ENCODE data around the gene MAP3K20.
"Not testable (repeated sequence)": the region's sequence is repeated elsewhere in the genome, so short reads cannot be mapped to it uniquely, and the experiment has no call there.

The MAP3K20 gene

DNA sequence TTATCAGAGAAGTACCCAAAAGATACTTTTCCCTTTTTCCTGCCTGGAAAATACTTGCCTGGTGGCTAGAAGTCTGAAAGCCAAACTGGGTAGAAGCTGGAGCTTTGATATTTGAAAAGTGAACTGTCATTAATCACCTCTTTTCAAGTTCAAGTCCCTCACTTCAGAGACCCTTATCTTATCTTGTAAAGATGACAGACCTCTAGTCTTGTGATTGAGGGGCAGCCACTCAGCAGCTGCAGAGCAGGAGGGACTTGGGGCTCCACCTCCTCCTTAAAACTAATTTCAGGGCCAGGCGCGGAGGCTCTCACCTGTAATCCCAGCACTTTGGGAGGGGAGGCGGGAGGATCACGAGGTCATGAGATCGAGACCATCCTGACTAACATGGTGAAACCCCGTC is 214.9 kb downstream of the MAP3K20 start:
- H3K4me3 ChIP-seq (replicated peaks; ENCODE audit: low read depth, low read length): no peak overlapping the region
- DNase-seq (ENCODE audit: low read depth): no peak
- TF ChIP-seq, protein P1, sequence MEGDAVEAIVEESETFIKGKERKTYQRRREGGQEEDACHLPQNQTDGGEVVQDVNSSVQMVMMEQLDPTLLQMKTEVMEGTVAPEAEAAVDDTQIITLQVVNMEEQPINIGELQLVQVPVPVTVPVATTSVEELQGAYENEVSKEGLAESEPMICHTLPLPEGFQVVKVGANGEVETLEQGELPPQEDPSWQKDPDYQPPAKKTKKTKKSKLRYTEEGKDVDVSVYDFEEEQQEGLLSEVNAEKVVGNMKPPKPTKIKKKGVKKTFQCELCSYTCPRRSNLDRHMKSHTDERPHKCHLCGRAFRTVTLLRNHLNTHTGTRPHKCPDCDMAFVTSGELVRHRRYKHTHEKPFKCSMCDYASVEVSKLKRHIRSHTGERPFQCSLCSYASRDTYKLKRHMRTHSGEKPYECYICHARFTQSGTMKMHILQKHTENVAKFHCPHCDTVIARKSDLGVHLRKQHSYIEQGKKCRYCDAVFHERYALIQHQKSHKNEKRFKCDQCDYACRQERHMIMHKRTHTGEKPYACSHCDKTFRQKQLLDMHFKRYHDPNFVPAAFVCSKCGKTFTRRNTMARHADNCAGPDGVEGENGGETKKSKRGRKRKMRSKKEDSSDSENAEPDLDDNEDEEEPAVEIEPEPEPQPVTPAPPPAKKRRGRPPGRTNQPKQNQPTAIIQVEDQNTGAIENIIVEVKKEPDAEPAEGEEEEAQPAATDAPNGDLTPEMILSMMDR (IDR thresholded peaks at IDR 0.05; ENCODE audit: low read length, missing control alignments): no peak

DNA sequence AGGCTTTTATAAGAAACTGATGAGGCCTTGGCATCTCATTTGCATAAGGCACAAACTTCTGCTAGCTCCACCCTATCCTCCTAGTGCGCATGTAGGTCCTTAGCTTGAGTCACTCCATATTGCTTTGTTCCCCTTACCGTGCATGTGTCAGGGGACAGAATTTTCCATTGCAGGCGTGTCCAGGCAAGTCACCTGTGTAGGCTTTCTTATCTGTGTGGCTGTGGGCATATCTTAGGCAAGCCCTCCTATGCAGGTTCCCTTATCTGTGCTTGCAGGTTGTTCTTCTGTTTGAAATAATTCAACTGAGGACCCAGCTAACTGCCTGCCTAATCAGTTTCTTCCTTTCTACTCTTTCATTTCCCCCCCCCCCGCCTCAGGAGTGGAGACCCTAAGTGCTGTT is 215.8 kb downstream of the MAP3K20 start:
- TF ChIP-seq, protein P1 (IDR thresholded peaks at IDR 0.05; ENCODE audit: low read length, missing control alignments): no peak
- no peak overlapping the region for H3K4me3 ChIP-seq (replicated peaks; ENCODE audit: low read depth, low read length)
- no peak for DNase-seq (ENCODE audit: low read depth)

DNA sequence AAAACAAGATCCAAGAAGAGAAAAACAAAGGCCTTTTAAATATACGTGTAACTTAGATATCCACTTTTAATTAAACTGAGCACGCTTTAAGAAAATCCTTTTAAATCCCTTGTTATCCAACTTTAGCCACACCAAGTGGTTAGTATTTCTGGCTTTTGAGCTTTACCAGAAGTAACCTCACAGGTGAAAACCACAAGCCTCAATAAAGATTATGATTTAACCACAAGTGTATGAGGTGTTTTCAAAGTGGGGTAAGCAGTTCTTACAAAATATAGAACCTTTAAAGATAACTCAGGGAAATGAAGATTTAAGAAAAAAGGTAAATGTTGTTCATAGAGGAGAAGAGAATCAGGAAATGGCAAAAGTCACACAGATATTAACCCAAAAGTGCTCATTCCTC is 220.6 kb downstream of the MAP3K20 start:
- DNase-seq (ENCODE audit: low read depth): no peak
- no peak overlapping the region for H3K4me3 ChIP-seq (replicated peaks; ENCODE audit: low read depth, low read length)
- TF ChIP-seq, protein P1 (IDR thresholded peaks at IDR 0.05; ENCODE audit: low read length, missing control alignments): no peak

DNA sequence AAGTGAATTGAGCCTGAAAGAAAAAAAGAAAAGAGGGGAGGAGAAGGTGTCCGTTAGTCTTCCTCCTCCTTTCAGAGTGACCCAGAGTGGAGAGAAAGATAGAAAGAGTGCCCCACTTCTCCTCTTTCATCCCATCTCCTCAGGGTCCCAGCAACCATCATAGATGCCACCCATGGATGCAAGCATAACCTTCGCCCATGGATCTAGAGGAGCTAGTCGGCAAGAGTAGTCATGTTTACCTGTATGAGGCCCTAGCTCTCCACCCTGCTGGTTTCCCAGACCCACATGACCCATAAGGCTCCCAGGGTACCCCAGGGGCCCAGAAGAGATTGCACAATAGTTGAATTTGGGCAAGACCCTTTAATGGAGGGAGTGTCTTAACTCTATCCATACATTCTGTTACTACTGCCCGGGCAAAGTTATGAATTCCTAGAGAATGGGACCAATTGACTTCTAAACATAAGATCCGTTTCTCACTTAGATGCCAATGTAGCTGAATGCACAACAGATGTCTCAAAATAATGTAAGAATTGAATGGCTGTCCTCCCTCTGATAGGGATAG is 223.0 kb downstream of the MAP3K20 start:
- H3K4me3 ChIP-seq (replicated peaks; ENCODE audit: low read depth, low read length): no peak overlapping the region
- TF ChIP-seq, protein P1 (IDR thresholded peaks at IDR 0.05; ENCODE audit: low read length, missing control alignments): no peak
- peak; percentile 3 for DNase-seq (ENCODE audit: low read depth)

DNA sequence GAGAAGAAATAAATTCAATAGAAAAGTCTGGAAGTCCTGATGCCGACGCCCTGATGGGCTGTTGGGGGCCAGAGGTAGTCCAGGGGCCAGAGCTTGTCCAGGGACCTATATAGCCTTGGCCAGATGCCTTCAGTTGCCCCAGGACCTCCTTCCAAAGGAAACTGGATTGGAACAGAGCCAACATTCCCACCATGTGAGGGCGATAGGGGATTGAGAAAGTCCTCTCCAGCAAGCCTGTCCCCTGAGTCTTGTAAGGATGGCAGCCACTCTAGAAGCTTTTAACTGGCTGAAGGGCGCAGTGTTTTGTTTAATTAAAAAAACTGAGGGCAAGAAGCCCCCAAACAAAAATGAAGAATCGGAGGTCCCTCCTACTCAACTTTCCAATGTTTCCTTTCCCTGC is 224.1 kb downstream of the MAP3K20 start:
- TF ChIP-seq, protein P1 (IDR thresholded peaks at IDR 0.05; ENCODE audit: low read length, missing control alignments): no peak
- no peak overlapping the region for H3K4me3 ChIP-seq (replicated peaks; ENCODE audit: low read depth, low read length)
- no peak for DNase-seq (ENCODE audit: low read depth)

DNA sequence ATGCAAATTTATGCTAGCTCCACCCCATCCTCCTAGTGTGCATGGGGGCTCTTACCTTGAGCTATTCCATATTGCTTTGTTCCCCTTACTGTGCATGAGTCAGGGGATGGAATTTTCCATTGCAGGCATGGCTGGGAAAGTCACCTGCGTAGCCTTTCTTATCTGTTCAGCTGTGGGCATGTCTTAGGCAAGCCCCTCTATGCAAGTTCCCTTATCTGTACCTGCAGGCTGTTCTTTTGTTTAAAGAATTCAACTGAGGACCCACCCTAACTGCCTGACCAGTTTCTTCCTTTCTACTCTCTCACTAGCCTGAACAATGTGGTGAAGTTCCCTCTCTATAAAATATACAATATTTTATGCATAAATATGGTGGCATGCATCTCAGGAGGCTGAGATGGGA is 224.8 kb downstream of the MAP3K20 start:
- no peak for DNase-seq (ENCODE audit: low read depth)
- TF ChIP-seq, protein P1 (IDR thresholded peaks at IDR 0.05; ENCODE audit: low read length, missing control alignments): no peak
- H3K4me3 ChIP-seq (replicated peaks; ENCODE audit: low read depth, low read length): no peak overlapping the region

DNA sequence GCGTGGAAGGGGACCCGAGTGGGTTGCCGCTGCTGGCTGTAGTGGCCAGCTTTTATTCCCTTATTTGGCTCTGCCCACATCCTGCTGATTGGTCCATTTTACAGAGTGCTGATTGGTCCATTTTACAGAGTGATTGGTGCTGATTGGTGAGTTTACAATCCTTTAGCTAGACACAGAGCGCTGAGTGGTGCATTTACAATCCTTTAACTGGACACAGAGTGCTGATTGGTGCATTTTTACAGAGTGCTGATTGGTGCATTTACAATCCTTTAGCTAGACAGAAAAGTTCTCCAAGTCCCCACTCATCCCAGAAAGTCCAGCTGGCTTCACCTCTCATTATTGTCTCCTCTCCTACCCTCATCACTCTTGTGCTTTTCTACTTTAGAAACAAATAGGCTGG is 225.9 kb downstream of the MAP3K20 start:
- DNase-seq (ENCODE audit: low read depth); H3K4me3 ChIP-seq (replicated peaks; ENCODE audit: low read depth, low read length): not testable (repeated sequence)
